CD4-positive, alpha-beta T cell treated with Interleukin-4 for 4 hours (primary cell): ENCODE data around the gene TPGS2.
"Not testable (repeated sequence)": the region's sequence is repeated elsewhere in the genome, so short reads cannot be mapped to it uniquely, and the experiment has no call there.

Experiments used
- DNase-seq: peaks from one replicate; pipeline ENCODE4 v3.0.0-alpha.2; 2020

TPGS2 gene

DNA sequence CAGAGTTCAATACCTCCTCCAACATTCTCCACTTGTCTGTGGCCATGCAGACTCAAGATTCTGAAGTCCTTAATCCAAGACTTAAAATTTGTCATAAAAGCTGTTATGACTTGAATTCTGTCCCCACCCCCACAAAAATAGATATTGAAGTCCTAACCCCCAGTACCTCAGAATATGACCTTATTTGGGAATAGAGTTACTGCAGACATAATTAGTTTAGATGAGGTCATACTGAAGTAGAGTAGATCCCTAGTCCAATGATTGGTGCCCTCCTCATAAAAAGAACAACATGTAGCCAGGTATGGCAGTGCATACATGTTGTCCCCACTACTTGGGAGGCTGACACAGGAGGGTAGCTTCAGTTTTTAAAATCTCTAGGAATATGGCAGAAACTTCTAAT lies 9.2 kb downstream of the TPGS2 start:
- no peak for DNase-seq

DNA sequence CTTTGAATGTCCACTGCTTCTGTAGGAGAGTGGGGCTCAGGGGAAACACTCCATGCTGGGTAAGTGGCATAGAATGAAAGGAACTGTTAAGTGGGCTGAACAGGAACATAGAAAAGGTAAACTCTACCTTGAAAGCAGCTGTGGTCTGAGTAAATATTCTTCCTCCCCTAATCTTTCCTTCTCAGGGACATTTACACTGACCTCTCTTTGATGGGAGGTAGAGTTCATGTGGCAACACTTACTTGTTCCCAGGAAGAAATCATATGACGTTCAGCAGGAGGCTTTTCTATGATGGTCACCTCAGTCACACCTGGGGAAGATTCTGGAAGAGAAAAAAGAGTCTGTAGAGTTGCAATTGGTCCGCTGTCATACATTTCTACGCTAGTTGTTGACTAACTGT lies 10.2 kb downstream of the TPGS2 start:
- no peak for DNase-seq

DNA sequence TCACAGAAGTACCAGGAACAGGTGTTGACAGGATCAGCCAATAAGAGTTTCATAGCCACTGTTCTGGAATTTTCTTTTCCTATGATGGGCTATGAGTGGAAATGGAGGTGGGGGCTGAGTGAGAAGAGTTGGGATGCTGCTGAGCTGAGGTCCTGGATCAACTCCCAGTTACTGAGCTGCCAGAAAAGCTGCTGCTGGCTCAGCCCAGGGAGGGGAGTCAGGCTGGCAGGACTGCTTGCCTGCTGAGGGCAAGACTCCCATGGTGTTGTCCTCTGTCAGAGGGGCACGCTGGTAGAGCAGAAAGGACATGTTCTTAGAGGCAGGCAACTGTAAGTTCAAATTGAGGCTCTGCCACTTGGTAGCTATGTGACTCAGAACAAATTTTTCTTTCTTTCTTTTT lies 11.8 kb downstream of the TPGS2 start:
- DNase-seq: no peak

DNA sequence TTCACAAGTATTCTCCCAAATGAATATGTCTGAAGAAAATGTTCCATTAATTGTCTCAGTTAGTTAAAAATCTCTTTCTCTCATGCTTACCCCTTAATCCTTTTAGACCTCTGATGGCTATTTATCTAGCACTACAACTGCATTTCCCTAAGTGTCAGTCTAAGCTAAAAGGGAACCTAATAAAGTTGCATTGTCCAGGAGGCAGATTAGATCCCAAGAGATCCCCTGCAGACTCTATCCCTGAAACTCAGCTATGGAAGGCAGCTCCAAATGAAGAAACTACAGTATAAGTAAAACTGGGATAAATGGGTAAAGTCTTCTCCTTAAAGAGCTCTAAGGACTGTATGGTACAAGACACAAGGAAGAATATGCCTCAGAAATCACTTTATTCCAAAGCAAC lies 12.7 kb downstream of the TPGS2 start:
- DNase-seq: not testable (repeated sequence)

DNA sequence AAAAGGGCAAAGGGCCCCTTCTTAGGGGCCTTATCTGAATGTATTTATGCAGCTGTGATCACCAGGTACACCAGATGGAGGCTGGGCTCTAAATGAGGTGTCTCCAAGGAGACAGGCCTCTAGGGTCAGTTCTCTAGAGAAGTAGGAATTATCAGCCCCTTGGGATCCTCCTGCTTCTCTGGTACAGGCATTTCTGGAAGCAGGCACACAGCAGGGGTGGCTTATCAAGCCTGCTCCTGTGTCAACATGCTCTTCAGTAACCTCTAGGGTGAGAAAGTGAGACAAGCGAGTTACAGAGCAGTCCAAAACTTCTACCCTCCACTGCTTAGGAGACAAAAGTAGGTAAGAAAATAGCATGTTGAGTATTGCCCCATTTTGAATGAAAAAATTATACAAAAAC lies 13.8 kb downstream of the TPGS2 start:
- no peak for DNase-seq

DNA sequence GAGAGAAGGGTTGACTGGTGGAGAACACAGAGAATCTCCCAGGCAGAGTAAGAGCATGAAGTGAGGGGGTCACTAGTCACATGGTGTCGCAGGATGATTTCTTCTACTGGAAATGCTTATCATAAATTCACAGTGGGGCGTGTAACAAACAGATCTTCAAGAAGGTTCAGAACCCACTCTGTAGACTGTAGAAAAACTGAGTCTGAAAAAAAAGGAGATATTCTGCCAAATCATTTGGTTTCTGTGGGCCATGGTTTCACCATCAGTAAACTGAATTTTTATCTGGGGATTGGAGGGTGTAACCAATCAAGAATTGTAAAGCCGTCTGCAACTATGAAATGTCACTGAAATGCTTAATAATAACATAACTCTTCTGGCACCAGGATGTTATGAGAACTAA lies 15.0 kb downstream of the TPGS2 start:
- no peak for DNase-seq

DNA sequence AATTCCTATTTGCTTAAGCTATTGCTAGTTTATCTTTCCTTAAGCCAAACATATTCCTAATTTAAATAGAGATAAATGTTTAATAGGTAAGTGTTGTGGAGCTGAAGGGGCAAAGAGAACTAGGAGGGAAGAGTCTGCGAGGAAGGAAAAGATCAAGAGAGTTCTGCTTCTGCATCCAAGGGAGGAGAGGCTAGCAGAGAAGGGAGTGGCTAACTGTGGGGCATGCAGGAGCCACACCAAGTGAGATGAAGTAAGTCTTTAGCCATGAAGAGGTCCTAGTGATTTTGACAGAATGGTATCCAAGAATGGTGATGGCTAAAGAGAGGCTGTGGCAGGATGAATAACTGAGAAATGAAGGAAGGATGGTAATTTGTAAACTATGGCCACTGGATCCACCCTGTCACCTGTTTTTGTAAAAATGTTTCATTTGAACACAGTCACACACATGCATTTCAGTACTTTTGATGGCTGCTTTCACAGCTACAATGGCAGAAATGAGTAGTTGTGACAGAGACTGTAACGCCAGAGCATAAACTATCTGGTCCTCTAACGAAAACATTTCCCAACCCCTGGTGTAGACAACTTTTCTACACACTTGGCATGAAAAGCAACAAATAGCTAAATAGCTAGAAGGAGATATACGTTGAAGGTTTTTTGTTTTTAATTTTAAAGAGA lies 15.6 kb downstream of the TPGS2 start:
- DNase-seq: no peak

DNA sequence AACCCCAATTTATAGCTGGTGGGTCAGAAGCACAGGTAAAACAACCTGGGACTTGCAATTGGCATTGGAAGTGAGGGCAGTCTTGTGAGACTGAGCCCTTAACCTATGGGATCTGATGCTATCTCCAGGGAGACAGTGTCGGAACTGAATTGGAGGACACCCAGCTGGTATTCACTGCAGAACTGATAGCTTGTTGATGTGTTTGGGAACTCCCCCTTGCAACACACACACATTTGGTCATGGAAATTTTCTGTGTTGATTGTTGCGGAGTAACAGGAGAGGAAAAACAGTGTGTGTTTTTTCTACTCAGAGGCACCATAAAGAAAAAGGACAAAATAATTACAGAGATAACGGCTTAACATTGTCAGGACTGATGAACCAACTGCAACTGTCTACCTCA lies 16.1 kb downstream of the TPGS2 start:
- no peak for DNase-seq

DNA sequence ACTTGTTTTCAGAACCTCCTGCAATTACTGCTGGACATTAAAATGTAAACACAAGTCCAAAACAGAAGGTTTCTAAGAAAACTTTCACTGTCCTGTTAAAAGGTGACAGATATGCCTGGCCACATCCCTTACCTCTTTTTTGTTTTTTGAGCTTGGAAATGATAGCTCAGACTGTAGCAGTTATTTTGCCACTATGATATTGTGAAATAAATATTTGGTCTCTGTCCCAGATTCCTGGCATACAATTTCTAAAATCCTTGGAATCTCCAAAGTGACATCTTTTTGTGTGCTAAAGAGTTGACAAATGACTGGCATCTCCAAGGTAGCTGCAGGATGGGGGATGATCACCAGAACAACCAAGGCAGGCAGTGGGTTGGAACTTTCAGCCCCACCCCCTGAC lies 16.8 kb downstream of the TPGS2 start:
- DNase-seq: no peak

DNA sequence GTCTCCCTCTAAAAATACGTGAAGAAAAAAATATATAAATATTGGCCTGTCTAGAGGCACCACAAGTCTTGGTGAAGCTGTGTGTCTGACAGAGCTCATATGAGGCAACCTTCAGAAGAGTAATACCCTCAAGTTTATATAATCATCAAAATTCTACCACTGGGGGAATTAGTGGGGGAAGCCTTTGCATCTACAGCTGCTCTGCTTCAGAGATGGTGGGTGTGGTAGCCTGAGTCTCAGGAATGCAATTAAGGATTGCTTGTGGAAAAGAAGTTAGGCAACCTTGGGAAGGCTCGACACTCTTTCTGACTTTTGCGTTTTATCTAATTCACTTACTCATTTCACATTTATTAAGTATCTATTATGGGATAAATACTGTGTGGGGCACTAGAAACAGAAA lies 17.4 kb downstream of the TPGS2 start:
- DNase-seq: no peak

DNA sequence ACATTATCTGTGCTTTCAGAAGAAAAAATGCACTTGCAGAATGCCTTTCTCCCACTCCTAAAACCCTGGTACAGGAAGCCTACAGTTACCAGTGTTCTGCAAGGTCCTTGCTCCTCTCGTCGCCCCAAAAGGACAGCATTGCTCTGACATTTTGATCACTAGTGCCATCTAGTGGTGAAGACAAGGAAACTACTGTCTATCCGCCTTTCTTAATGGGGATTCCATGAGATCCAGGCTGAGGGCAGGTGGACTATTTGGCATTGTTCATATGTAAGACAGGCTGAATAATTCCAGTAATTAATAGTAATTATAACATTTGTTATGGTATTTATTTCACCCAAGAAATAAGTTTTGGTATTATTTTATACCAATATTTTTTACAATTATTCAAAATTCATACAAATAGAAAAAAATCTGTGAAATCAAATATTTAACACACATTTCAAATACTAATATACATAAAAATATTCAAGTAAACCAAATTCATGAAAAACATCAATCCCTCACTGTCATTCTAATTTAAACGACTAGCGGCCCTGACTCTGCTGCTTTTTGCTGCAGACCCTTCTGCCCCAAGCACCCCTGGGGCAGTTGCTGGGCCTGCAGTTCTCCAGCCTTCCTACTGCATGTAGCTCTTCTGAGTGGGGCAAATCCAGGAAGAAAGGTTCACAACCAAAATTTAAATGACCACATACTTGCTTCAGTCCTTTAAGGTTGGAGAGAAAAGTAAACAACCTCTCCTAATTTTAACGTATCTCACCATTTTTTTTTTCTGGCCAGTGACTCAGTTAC lies 19.0 kb downstream of the TPGS2 start:
- peak; percentile 75 for DNase-seq

DNA sequence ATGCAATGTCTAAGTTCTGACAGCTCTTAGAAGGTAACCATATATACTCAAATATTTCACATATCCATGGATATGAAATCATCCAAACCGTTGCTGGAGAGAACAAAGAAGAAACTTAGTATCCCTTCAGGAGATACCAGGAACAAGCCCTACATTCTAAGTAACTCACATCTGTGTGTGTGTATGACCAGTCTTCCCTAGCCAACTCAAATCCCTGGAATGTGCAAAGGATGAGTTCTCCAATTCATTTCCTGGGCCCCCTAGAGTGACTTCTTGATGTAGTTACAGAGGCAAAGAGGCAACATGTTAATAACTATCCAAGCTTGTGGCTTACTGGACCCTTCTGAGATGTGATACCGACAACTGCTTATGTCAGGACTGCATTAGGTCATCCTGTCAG lies 20.1 kb downstream of the TPGS2 start:
- no peak for DNase-seq

DNA sequence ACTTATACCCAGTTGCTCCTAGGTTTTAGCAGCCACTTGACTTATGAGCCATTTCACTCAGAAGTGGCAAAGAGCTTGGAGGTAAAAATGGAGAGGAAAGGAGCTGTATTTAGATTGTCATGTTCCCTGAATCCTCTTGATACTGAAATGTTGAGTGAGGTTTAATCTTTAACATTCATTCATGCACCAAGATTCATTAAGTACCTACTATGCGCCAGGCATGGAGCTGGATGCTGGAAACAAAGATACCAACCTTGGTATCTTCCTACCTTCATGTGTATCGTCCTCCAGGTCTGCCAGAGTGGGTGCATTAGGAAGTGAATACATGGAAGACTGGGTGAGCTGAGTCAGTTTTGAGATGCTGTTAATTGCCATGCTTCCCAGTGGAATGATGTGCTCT lies 23.7 kb downstream of the TPGS2 start:
- DNase-seq: no peak

DNA sequence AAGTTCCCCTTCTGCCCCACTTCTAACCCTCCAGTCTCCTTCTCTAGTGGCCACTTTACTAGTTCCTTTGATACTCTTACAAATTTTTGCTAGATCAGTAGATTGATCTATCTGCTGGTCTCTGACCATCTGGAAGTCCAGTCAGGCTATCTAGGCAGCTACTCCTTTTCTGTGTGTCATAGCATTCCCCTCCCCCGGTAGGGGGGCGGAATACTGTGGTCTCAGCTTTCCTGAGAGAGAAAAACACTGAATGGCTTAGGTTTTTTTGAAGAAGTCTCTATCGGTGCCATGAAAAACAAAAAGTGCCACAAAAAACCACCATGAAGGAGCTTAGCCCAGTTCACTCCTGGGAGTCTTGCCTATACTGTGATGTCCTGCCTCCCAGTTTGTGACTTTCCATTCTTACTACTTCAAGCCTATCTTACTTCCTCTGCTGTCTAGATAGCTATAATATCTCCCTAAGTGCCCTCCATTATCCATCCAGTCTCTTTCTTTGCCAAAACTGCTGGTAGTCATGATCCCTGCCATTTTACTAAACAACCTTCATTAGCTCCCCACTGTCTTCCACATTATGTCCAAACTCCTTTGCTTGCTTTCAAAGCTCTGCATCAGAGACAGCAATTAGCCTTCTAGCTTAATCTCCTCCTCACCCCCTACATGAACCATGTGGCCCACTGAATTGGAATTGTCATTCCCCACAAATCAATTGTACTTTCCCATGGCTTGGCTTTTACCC lies 29.9 kb downstream of the TPGS2 start:
- no peak for DNase-seq

DNA sequence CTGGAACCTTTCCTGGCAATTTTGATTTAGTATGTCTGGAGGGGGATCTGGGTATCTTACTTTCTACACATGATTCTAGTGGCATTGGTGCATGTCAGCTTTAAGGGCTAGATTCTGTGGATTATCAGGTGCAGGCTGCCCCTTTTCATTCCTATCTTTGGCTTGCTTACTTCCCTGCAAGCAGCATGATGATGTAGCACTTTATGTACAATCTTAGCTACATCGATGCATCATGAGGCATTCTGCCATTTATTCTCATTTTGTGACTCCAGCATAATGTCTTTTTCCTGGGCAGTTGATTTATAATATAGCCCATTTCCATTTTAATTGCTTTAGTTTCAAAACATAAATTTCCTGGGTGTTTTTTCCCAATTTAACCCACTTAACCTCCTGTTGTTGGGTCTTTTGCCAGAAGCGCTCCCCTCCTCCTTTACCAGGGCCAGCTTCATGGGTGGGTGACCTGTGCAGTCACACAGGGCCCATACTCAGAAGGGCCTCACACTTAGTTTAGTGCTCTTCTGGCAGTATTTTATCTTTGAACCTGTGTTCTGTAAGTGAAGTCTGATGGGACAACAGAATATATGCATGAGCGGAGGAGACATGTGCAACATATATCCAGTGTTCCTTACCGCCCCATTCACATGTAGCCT lies 36.0 kb downstream of the TPGS2 start:
- DNase-seq: no peak

DNA sequence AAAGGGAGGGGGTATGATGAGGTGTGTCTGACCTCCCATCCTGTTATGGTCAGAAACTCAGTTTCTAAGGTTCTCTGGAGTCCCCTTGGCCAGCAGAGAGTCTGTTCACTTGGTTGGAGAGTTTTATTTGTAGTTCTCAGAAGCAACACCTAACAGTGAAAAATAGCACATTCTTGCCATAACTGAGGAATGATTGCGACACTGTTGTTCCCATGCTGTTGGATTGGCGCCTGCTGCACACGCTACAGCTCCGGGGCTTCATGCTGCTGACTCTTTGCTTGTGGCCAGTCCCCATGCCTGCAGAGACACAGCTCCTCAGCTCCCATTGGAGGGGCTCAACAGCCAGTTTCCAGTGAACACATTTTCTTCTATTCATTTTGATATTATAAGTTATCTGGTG lies 42.1 kb downstream of the TPGS2 start:
- no peak for DNase-seq

DNA sequence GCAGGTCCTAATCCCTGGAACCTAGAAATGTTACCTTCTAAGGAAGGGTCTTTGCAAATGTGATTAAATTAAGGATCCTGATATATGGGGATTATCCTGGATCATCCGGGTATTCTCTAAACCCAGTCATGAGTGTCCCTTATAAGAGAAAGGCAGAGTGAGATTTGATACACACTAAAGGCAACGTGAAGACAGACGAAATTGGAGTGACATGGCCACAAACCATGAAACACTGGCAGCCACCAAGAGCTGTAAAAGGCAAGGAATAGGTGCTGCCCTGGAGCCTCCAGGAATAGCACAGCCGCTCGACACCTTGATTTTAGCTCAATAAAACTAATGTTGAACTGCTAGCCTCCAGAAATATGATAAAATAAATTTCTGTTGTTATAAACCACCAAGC lies 45.0 kb downstream of the TPGS2 start:
- DNase-seq: no peak

DNA sequence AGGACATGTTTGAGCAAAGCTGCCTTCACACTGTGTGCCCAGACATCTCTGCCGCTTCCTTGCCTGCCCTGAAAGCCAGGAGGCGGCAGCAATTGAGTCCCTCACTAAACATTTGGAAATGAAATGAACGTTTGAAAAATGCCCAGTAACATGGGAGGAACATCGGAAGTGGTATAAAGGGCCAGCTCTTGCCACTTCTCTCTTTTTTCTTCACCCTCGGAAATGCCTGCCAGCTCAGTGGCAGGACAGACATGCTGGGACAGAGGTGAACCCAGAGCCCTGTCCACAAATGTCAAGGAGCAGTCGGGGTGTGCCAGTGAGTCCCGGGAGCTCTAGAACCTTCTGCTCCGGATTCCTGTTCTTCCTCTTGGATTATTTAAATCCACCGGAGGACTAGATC lies 46.1 kb downstream of the TPGS2 start:
- DNase-seq: no peak

DNA sequence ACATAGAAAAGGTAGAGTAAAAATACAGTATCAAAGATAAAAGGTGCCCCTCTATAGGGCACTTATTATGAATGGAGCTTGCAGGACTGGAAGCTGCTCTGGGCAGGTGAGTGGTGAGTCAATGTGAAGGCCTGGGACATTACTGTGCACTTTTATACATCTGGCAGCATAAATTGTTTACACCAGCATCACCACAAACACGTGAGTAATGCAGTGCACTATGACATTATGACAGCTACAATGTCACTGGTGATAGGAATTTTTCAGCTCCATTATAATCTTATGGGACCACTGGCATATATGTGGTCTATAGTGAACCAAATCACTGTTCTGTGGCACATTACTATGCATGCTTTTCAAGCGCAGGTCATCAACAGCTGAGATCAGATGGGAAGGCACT lies 48.1 kb downstream of the TPGS2 start:
- DNase-seq: no peak

DNA sequence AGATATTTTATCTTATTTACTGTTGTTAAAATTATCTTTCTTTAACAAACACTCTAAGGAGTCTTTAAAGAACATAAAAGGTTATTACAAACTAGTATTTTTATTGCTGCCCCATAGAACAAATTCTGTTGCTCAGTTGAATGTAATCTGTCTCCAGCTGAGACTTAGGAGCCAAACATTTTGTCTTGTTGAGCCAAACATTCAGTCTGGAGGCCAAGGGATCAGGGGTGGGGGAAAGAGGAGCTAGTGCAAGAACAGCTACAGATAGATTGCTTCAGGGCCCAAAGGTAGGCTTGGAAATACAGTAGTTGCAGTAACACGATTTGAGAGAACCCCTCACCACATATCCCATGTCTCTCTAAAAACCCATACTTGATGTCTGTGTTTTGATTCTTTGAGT lies 51.2 kb downstream of the TPGS2 start:
- DNase-seq: no peak

DNA sequence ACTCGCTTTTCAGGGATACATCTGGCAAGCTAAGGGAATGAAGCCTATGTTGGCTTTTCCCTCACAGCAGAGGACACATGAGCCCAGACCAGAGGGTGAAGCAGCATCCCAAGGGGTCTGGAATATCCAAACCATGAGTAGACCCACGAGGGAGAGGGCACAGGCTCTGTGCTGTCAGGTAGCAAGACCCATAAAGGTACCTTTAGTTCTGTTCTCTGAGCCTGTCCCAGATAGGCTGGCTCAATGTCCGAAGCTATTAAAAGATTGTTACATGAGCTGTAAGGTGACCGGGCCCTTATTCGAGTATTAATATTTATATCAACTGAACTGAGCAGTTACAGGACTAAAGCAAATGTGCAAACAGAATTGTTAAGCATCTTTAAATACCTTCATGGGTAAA lies 52.2 kb downstream of the TPGS2 start:
- DNase-seq: no peak

DNA sequence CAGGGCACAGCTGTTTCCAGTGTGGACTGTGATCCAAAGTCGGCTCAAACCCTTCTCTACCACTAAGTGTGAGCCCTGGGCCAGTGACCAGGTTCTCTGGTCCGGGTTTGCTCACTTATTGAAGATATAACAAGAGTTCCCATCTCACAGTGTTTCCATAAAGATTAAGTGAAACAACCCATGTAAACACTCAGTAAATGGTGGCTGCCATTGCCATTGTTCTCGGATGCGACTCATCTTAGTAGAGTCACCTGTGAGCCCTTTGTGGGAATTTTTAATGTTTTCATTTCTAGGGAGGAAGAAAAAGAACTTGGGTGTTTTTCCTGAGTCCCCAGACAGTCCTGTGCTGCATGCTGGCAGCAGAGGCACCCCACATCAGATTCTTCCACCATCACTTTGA lies 53.4 kb downstream of the TPGS2 start:
- DNase-seq: no peak

DNA sequence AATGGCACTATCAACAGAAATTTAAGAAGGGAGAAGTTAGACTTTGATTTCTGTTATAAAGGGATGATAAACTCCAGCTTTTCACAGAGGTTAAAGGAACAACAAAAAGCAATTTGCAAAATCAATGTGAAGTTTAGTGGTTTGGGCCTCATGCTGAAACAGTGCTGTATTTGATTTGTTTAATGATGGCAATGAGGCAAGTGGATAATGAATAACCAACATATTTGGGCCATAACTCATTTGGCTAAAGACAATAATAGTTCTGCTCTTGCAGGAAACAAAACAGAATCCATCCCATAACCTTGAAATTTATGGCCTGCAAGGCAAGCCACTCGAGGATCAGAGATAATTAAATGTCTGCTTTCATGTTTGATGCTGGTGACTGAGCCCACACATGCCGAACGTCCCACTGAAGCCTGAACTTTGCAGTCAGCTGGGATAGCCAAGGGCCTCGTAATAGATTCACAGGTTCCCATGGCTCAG lies 56.5 kb downstream of the TPGS2 start:
- no peak for DNase-seq

DNA sequence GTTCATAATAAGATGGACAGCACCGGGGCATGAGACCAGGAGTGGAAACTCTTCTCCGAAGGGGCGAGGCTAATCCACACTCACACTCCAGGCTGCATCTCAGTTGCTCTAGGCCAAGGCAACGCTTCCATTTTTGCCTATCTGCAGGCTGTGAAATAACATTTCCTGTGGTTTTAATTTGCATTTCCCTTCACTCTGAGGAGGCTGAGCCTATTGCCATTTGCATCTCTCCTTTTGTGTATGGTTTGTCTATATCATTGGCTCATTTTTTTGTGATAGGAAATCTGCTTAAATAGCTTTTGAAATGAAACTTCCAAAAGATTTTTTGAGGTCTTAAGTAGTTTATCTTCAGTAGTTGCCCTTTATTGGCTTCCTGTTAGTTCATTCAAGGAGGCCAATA lies 57.6 kb downstream of the TPGS2 start:
- DNase-seq: no peak
